GM18951 (cell line): ENCODE measurements around the gene TMEM61.

Source experiments
- POLR2A ChIP-seq: IDR thresholded peaks from 4 replicates; pipeline ENCODE4 v1.6.1; 2011; ENCODE audit warnings: mild to moderate bottlenecking; ENCODE audit not compliant: insufficient read length, insufficient read depth; ENCODE audit errors: extremely low read depth
- in situ Hi-C: fragments of 300-500 bp; cut with MboI; formaldehyde crosslinking; loops from one replicate; pipeline ENCODE4 v1.12.0; 2022; ENCODE audit warnings: low sequenced_read_pairs, mixed read lengths, inconsistent platforms; ENCODE audit not compliant: unreplicated experiment

The TMEM61 gene

GRCh38 chr1:54982739-54983138 lies 2.3 kb downstream of the TMEM61 start:
- no peak for TF ChIP-seq POLR2A
- in situ Hi-C loops, result no loop called here

GRCh38 chr1:54984131-54984842 lies 3.9 kb downstream of the TMEM61 start:
- no peak for TF ChIP-seq POLR2A
- in situ Hi-C loops, result no loop called here

GRCh38 chr1:54985556-54985955 lies 5.1 kb downstream of the TMEM61 start:
- in situ Hi-C loops, result no loop called here

GRCh38 chr1:54986025-54986424 lies 5.6 kb downstream of the TMEM61 start:
- in situ Hi-C loops, result no loop called here
- TF ChIP-seq POLR2A, result no peak

More at GRCh38 chr1:54985556-54985955, 5.1 kb downstream of the TMEM61 start:
- no peak for TF ChIP-seq POLR2A

GRCh38 chr1:54986533-54986932 lies 6.1 kb downstream of the TMEM61 start:
- in situ Hi-C loops, result no loop called here
- no peak for TF ChIP-seq POLR2A

- in situ Hi-C loops, result no loop called here
Observed at GRCh38 chr1:54987427-54987826, 7.0 kb downstream of the TMEM61 start.

GRCh38 chr1:54987919-54988705 lies 7.7 kb downstream of the TMEM61 start:
- TF ChIP-seq POLR2A, result no peak
- in situ Hi-C loops, result no loop called here

More at GRCh38 chr1:54987427-54987826, 7.0 kb downstream of the TMEM61 start:
- TF ChIP-seq POLR2A, result no peak

- in situ Hi-C loops, result no loop called here
- no peak for TF ChIP-seq POLR2A
Observed at GRCh38 chr1:54988975-54989374, 8.5 kb downstream of the TMEM61 start.

GRCh38 chr1:54989473-54989872 lies 9.0 kb downstream of the TMEM61 start:
- no peak for TF ChIP-seq POLR2A
- in situ Hi-C loops, result no loop called here

- no peak for TF ChIP-seq POLR2A
Observed at GRCh38 chr1:54989968-54990810, 9.8 kb downstream of the TMEM61 start.

GRCh38 chr1:54990916-54991315 lies 10.5 kb downstream of the TMEM61 start:
- no peak for TF ChIP-seq POLR2A
- in situ Hi-C loops, result no loop called here

More at GRCh38 chr1:54989968-54990810, 9.8 kb downstream of the TMEM61 start:
- in situ Hi-C loops, result no loop called here

GRCh38 chr1:54991939-54992338 lies 11.5 kb downstream of the TMEM61 start:
- no peak for TF ChIP-seq POLR2A
- in situ Hi-C loops, result no loop called here

GRCh38 chr1:54993140-54993539 lies 12.7 kb downstream of the TMEM61 start:
- no peak for TF ChIP-seq POLR2A
- in situ Hi-C loops, result no loop called here

GRCh38 chr1:54994355-54994990 lies 14.0 kb downstream of the TMEM61 start:
- in situ Hi-C loops, result no loop called here
- no peak for TF ChIP-seq POLR2A
